ENCODE results near the gene AKR7A2. TPM values are rescaled to one million over a fixed set of nuclear protein-coding genes. Genes with fewer than 3 reads are reported as not detected.

AKR7A2 gene
- 10 to 100 TPM; 74.7 to 86.5 (median 75.2) TPM for polyA plus RNA-seq (ENCODE audit: insufficient read length in 3 of 3)

GRCh38 chr1:19311931-19312781 is at the start of gene AKR7A2, which contains the start of gene SLC66A1:
AKR7A2 (minus strand) TSS chr1:19312144; CDS start chr1:19312124, 20 bp downstream.
SLC66A1 (plus strand) TSS chr1:19312326; CDS start chr1:19317678, 5,352 bp downstream.
- DNase-seq (ENCODE audit: low read depth in 3 of 3, low spot score in 2 of 3): peak; percentile 67 to 85 (median 83)

GRCh38 chr1:19360843-19361610 is 49.1 kb upstream of the AKR7A2 start:
- no peak for DNase-seq (ENCODE audit: low read depth in 3 of 3, low spot score in 2 of 3)

- no peak for DNase-seq (ENCODE audit: low read depth in 3 of 3, low spot score in 2 of 3)
Observed at GRCh38 chr1:19360432-19360831, 48.5 kb upstream of the AKR7A2 start.

- DNase-seq (ENCODE audit: low read depth in 3 of 3, low spot score in 2 of 3): no peak
Observed at GRCh38 chr1:19360016-19360415, 48.1 kb upstream of the AKR7A2 start.

- no peak for DNase-seq (ENCODE audit: low read depth in 3 of 3, low spot score in 2 of 3)
Observed at GRCh38 chr1:19359357-19359756, 47.4 kb upstream of the AKR7A2 start.

- no peak for DNase-seq (ENCODE audit: low read depth in 3 of 3, low spot score in 2 of 3)
Observed at GRCh38 chr1:19358710-19359109, 46.8 kb upstream of the AKR7A2 start.

GRCh38 chr1:19357299-19357986 is 45.5 kb upstream of the AKR7A2 start:
- DNase-seq (ENCODE audit: low read depth in 3 of 3, low spot score in 2 of 3): no peak

GRCh38 chr1:19356266-19356665 is 44.3 kb upstream of the AKR7A2 start:
- no peak for DNase-seq (ENCODE audit: low read depth in 3 of 3, low spot score in 2 of 3)

- no peak for DNase-seq (ENCODE audit: low read depth in 3 of 3, low spot score in 2 of 3)
Observed at GRCh38 chr1:19354531-19354981, 42.6 kb upstream of the AKR7A2 start.

GRCh38 chr1:19353596-19353995 is 41.7 kb upstream of the AKR7A2 start:
- DNase-seq (ENCODE audit: low read depth in 3 of 3, low spot score in 2 of 3): no peak

- DNase-seq (ENCODE audit: low read depth in 3 of 3, low spot score in 2 of 3): no peak
Observed at GRCh38 chr1:19352839-19353238, 40.9 kb upstream of the AKR7A2 start.

GRCh38 chr1:19351873-19352272 is 39.9 kb upstream of the AKR7A2 start:
- DNase-seq (ENCODE audit: low read depth in 3 of 3, low spot score in 2 of 3): no peak

GRCh38 chr1:19350566-19350965 is 38.6 kb upstream of the AKR7A2 start:
- DNase-seq (ENCODE audit: low read depth in 3 of 3, low spot score in 2 of 3): no peak

- no peak for DNase-seq (ENCODE audit: low read depth in 3 of 3, low spot score in 2 of 3)
Observed at GRCh38 chr1:19349999-19350398, 38.1 kb upstream of the AKR7A2 start.

- no peak for DNase-seq (ENCODE audit: low read depth in 3 of 3, low spot score in 2 of 3)
Observed at GRCh38 chr1:19348441-19349198, 36.7 kb upstream of the AKR7A2 start.

GRCh38 chr1:19347533-19348172 is 35.7 kb upstream of the AKR7A2 start:
- DNase-seq (ENCODE audit: low read depth in 3 of 3, low spot score in 2 of 3): no peak

- no peak for DNase-seq (ENCODE audit: low read depth in 3 of 3, low spot score in 2 of 3)
Observed at GRCh38 chr1:19346026-19346425, 34.1 kb upstream of the AKR7A2 start.

GRCh38 chr1:19345391-19345790 is 33.4 kb upstream of the AKR7A2 start:
- no peak for DNase-seq (ENCODE audit: low read depth in 3 of 3, low spot score in 2 of 3)

GRCh38 chr1:19344831-19345230 is 32.9 kb upstream of the AKR7A2 start:
- DNase-seq (ENCODE audit: low read depth in 3 of 3, low spot score in 2 of 3): no peak

- DNase-seq (ENCODE audit: low read depth in 3 of 3, low spot score in 2 of 3): no peak
Observed at GRCh38 chr1:19344372-19344810, 32.4 kb upstream of the AKR7A2 start.

All from right renal cortex interstitium (tissue), 3 donors.